H9 (cell line): ENCODE data around the gene PLOD1. TPM values are rescaled to one million over a fixed set of nuclear protein-coding genes. Genes with fewer than 3 reads are reported as not detected.

ENCODE experiments used
- DNase-seq: peaks from one replicate; pipeline ENCODE4 v3.0.0-alpha.2; 2017
- H2AFZ ChIP-seq: one replicate; pipeline ENCODE4 v1.6.1; 2013; ENCODE audit warnings: mild to moderate bottlenecking, low read length, control low read depth, moderate library complexity
- H2AK5ac ChIP-seq: 2 replicates; pipeline ENCODE4 v1.6.1; 2013; ENCODE audit warnings: low read length, control low read depth, mixed read lengths; ENCODE audit not compliant: insufficient read length
- H2BK120ac ChIP-seq: one replicate; pipeline ENCODE4 v1.6.1; 2013; ENCODE audit warnings: low read depth, mild to moderate bottlenecking, low read length, control low read depth, inconsistent platforms; ENCODE audit not compliant: poor library complexity, severe bottlenecking
- H2BK12ac ChIP-seq: 2 replicates; pipeline ENCODE4 v1.6.1; 2013; ENCODE audit warnings: low read length, control low read depth, mixed read lengths, low read depth; ENCODE audit not compliant: insufficient read length
- H2BK15ac ChIP-seq: 2 replicates; pipeline ENCODE4 v1.6.1; 2013; ENCODE audit warnings: low read depth, low read length, control low read depth
- H2BK20ac ChIP-seq: one replicate; pipeline ENCODE4 v1.6.1; 2013; ENCODE audit warnings: low read depth, mild to moderate bottlenecking, low read length, control low read depth, inconsistent platforms; ENCODE audit not compliant: poor library complexity, severe bottlenecking
- H2BK5ac ChIP-seq: 2 replicates; pipeline ENCODE4 v1.6.1; 2013; ENCODE audit warnings: low read length, control low read depth, mixed read lengths; ENCODE audit not compliant: insufficient read length
- H3K14ac ChIP-seq: 2 replicates; pipeline ENCODE4 v1.6.1; 2013; ENCODE audit warnings: low read length, control low read depth; ENCODE audit not compliant: insufficient read depth
- H3K18ac ChIP-seq: 2 replicates; pipeline ENCODE4 v1.6.1; 2013; ENCODE audit warnings: low read depth, mild to moderate bottlenecking, mixed read lengths, low read length, control low read depth; ENCODE audit not compliant: insufficient read length
- H3K23ac ChIP-seq: 2 replicates; pipeline ENCODE4 v1.6.1; 2013; ENCODE audit warnings: low read length, control low read depth, mixed read lengths, low read depth; ENCODE audit not compliant: insufficient read length
- H3K23me2 ChIP-seq: 2 replicates; pipeline ENCODE4 v1.6.1; 2013; ENCODE audit warnings: low read depth, mild to moderate bottlenecking, mixed read lengths, low read length, control low read depth; ENCODE audit not compliant: insufficient read length, poor library complexity, severe bottlenecking
- H3K27ac ChIP-seq: 2 replicates; pipeline ENCODE4 v1.5.1; 2013; ENCODE audit warnings: low read length, control low read depth, mixed read lengths, low read depth; ENCODE audit not compliant: insufficient read length
- H3K27me3 ChIP-seq: 2 replicates; pipeline ENCODE4 v1.6.1; 2013; ENCODE audit warnings: low read length, control low read depth, inconsistent platforms; ENCODE audit not compliant: insufficient read depth
- H3K4ac ChIP-seq: 2 replicates; pipeline ENCODE4 v1.6.1; 2013; ENCODE audit warnings: low read depth, mild to moderate bottlenecking, control low read depth, inconsistent platforms, low read length, moderate library complexity
- H3K4me1 ChIP-seq: 2 replicates; pipeline ENCODE4 v1.6.1; 2013; ENCODE audit warnings: low read length, control low read depth, inconsistent platforms; ENCODE audit not compliant: insufficient read depth
- H3K4me2 ChIP-seq: 2 replicates; pipeline ENCODE4 v1.6.1; 2013; ENCODE audit warnings: low read length, control low read depth, mixed read lengths; ENCODE audit not compliant: insufficient read length, insufficient read depth
- H3K56ac ChIP-seq: 2 replicates; pipeline ENCODE4 v1.6.1; 2013; ENCODE audit warnings: low read depth, mild to moderate bottlenecking, mixed read lengths, low read length, control low read depth; ENCODE audit not compliant: insufficient read length
- H3K79me1 ChIP-seq: 2 replicates; pipeline ENCODE4 v1.6.1; 2013; ENCODE audit warnings: low read depth, mild to moderate bottlenecking, moderate library complexity, low read length, control low read depth, inconsistent platforms; ENCODE audit not compliant: insufficient read depth, poor library complexity, severe bottlenecking
- H3K79me2 ChIP-seq: 2 replicates; pipeline ENCODE4 v1.6.1; 2013; ENCODE audit warnings: low read length, control low read depth, inconsistent platforms; ENCODE audit not compliant: insufficient read depth
- H3K9ac ChIP-seq: 2 replicates; pipeline ENCODE4 v1.6.1; 2013; ENCODE audit warnings: low read length, control low read depth, mixed read lengths; ENCODE audit not compliant: insufficient read length; ENCODE audit errors: extremely low read depth
- H3K9me3 ChIP-seq: one replicate; pipeline ENCODE4 v1.6.1; 2013; ENCODE audit warnings: low read depth, low read length, inconsistent platforms; ENCODE audit not compliant: control insufficient read depth
- H3T11ph ChIP-seq: one replicate; pipeline ENCODE4 v1.6.1; 2013; ENCODE audit warnings: mild to moderate bottlenecking, low read length, control low read depth, inconsistent platforms
- H4K20me1 ChIP-seq: one replicate; pipeline ENCODE4 v1.6.1; 2013; ENCODE audit not compliant: control insufficient read depth, insufficient read length, insufficient read depth
- H4K5ac ChIP-seq: 2 replicates; pipeline ENCODE4 v1.6.1; 2013; ENCODE audit warnings: low read depth, mild to moderate bottlenecking, mixed read lengths, low read length, control low read depth; ENCODE audit not compliant: insufficient read length
- H4K8ac ChIP-seq: replicated peaks from 2 replicates; pipeline ENCODE4 v1.6.1; 2013; ENCODE audit warnings: low read length, control low read depth, mixed read lengths, low read depth; ENCODE audit not compliant: insufficient read length
- H4K91ac ChIP-seq: 2 replicates; pipeline ENCODE4 v1.6.1; 2013; ENCODE audit warnings: low read depth, mild to moderate bottlenecking, moderate library complexity, mixed read lengths, low read length, control low read depth; ENCODE audit not compliant: insufficient read length
- H3K27ac Mint-ChIP-seq, 3 experiments: 2 replicates in 2 of 3; 3 replicates in 1 of 3; pipeline ENCODE4 v1.8.0; 2020 to 2021; ENCODE audit warnings: mixed read lengths in 3 of 3, mild to moderate bottlenecking in 1 of 3, moderate library complexity in 1 of 3
- H3K27me3 Mint-ChIP-seq: 2 replicates; pipeline ENCODE4 v1.8.0; 2021; ENCODE audit warnings: low read depth, mild to moderate bottlenecking, moderate library complexity, mixed read lengths
- H3K36me3 Mint-ChIP-seq, 3 experiments: 2 replicates in 2 of 3; 3 replicates in 1 of 3; pipeline ENCODE4 v1.8.0; 2020 to 2021; ENCODE audit warnings: low read depth in 3 of 3, mixed read lengths in 3 of 3; ENCODE audit not compliant: insufficient read depth in 1 of 3
- H3K4me1 Mint-ChIP-seq, 2 experiments: 2 replicates each; pipeline ENCODE4 v1.8.0; 2020; ENCODE audit warnings: mixed read lengths in 2 of 2
- H3K4me3 Mint-ChIP-seq, 2 experiments: 2 replicates in 1 of 2; 3 replicates in 1 of 2; pipeline ENCODE4 v1.8.0; 2020 to 2021; ENCODE audit warnings: mild to moderate bottlenecking in 2 of 2, mixed read lengths in 2 of 2, moderate library complexity in 1 of 2
- H3K9me3 Mint-ChIP-seq, 2 experiments: 2 replicates in 1 of 2; 3 replicates in 1 of 2; pipeline ENCODE4 v1.8.0; 2020; ENCODE audit warnings: mild to moderate bottlenecking in 2 of 2, mixed read lengths in 2 of 2, moderate library complexity in 1 of 2
- WGBS: extraction: QIAGEN DNeasy Blood & Tissue Kit; methylation state at CpG from one replicate; pipeline ENCODE4 v1.1.7; 2013; ENCODE audit warnings: missing lambda C conversion rate, low lambda C conversion rate, mixed read lengths; ENCODE audit not compliant: insufficient read length; ENCODE audit errors: extremely low coverage; 5-methylcytosine and 5-hydroxymethylcytosine counted together
- total RNA-seq: library from RNA; stranded (reverse); gene quantifications from 2 replicates; pipeline ENCODE4 v1.2.1, GENCODE V29; 2021
- TF ChIP-seq, protein P1 (sequence below): fragments of 200-600 bp; sonication (generic); conservative IDR thresholded peaks from 3 replicates; pipeline ENCODE4 v1.8.0; 2021; ENCODE audit warnings: antibody characterized with exemption, mild to moderate bottlenecking

Gene PLOD1
- total RNA-seq, 1 experiment from 2014 or later = 57.0 TPM

DNA sequence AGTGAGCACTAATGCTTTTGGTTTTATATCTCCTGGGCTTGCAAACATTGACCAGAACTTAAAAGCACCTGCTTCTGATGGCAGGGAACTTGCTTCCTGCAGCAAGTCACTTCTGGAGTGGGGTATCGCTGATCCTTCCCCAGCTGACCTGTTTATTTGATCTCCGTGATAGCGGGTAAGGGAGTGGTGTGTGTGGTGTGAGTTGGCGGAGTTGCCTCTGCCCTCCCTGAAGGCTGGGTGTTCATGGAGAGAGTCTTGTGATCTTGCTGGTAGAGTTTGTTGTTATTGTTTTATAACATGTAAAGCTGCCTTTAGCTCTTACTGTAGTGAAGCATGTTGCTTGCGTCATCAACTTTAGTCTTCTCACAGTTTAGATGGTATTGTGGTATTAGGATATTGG is 49.6 kb downstream of the PLOD1 start:
- H2BK15ac ChIP-seq = no peak overlapping the region
- DNase-seq = no peak
- WGBS = no CpG with 5 or more reads among the region's 5 CpGs
- Mint-ChIP-seq H3K4me3 (no peak overlapping the region; a peak in 1 of 5 replicates), H3K27me3 (no peaks in the 10 kb centered on the region; the same call in 1 of the 2 replicates), H3K36me3 (peaks cover 25 to 62% (median 49%) of the 10 kb centered on the region in 3 experiments; a peak in 6 of 7 replicates), H3K4me1 (peaks cover 14 to 20% of the 10 kb centered on the region in 2 experiments), H3K27ac (no peak overlapping the region), H3K9me3 (no peaks in the 10 kb centered on the region)
- H4K5ac ChIP-seq = no peak overlapping the region
- H3K79me1 ChIP-seq = peaks cover 6% of the 10 kb centered on the region
- no peak overlapping the region for H3K27ac ChIP-seq
- no peak overlapping the region for H4K8ac ChIP-seq
- H3K4ac ChIP-seq = no peak overlapping the region
- H3K27me3 ChIP-seq = no peaks in the 10 kb centered on the region
- peaks cover 9% of the 10 kb centered on the region for H3K23me2 ChIP-seq
- H3K18ac ChIP-seq = no peak overlapping the region
- no peak overlapping the region for H3K14ac ChIP-seq
- peaks cover 4% of the 10 kb centered on the region; the same call in 1 of the 2 replicates for H3K79me2 ChIP-seq
- H3K9me3 ChIP-seq = no peaks in the 10 kb centered on the region
- no peak overlapping the region for H2AK5ac ChIP-seq
- no peak overlapping the region for H2AFZ ChIP-seq
- H4K91ac ChIP-seq = no peak overlapping the region
- TF ChIP-seq, protein P1, sequence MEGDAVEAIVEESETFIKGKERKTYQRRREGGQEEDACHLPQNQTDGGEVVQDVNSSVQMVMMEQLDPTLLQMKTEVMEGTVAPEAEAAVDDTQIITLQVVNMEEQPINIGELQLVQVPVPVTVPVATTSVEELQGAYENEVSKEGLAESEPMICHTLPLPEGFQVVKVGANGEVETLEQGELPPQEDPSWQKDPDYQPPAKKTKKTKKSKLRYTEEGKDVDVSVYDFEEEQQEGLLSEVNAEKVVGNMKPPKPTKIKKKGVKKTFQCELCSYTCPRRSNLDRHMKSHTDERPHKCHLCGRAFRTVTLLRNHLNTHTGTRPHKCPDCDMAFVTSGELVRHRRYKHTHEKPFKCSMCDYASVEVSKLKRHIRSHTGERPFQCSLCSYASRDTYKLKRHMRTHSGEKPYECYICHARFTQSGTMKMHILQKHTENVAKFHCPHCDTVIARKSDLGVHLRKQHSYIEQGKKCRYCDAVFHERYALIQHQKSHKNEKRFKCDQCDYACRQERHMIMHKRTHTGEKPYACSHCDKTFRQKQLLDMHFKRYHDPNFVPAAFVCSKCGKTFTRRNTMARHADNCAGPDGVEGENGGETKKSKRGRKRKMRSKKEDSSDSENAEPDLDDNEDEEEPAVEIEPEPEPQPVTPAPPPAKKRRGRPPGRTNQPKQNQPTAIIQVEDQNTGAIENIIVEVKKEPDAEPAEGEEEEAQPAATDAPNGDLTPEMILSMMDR = no peak
- H2BK120ac ChIP-seq = no peak overlapping the region
- H3K56ac ChIP-seq = no peak overlapping the region
- no peak overlapping the region for H3K9ac ChIP-seq
- H2BK12ac ChIP-seq = no peak overlapping the region
- H3K23ac ChIP-seq = no peak overlapping the region
- no peak overlapping the region for H3T11ph ChIP-seq
- no peaks in the 10 kb centered on the region for H4K20me1 ChIP-seq
- H3K4me1 ChIP-seq = no peaks in the 10 kb centered on the region; the same call in 1 of the 2 replicates
- H2BK5ac ChIP-seq = no peak overlapping the region
- H2BK20ac ChIP-seq = no peak overlapping the region
- H3K4me2 ChIP-seq = no peak overlapping the region
